Sigmoid colon (tissue), 7 donors: ENCODE results near the gene DEGS2. TPM values are rescaled to one million over a fixed set of nuclear protein-coding genes. Genes with fewer than 3 reads are reported as not detected.

Experiments
- DNase-seq: peaks from one replicate; pipeline ENCODE4 v3.0.0-alpha.2; 2019
- H3K27ac ChIP-seq, 4 donors: fragments of 200-600 bp; sonication (generic); one replicate each; pipeline ENCODE4 v1.5.1; 2016 to 2019; ENCODE audit warnings: mild to moderate bottlenecking in 1 of 4
- H3K27me3 ChIP-seq, 3 donors: fragments of 200-600 bp; sonication (generic); one replicate each; pipeline ENCODE4 v1.5.1; 2019; ENCODE audit warnings: mild to moderate bottlenecking in 1 of 3
- H3K36me3 ChIP-seq, 4 donors: fragments of 200-600 bp; sonication (generic); one replicate each; pipeline ENCODE4 v1.5.1; 2016 to 2019
- H3K4me1 ChIP-seq, 4 donors: fragments of 200-600 bp; sonication (generic); one replicate each; pipeline ENCODE4 v1.5.1; 2017 to 2019
- H3K4me3 ChIP-seq, 4 donors: fragments of 200-600 bp; sonication (generic); one replicate each; pipeline ENCODE4 v1.5.1; 2017 to 2019; ENCODE audit warnings: mild to moderate bottlenecking in 2 of 4, moderate library complexity in 1 of 4
- H3K9me3 ChIP-seq, 4 donors: fragments of 200-600 bp in 3 of 4; sonication (generic) in 3 of 4; one replicate each; pipeline versions ENCODE4 v1.5.1 to v1.6.1; 2013 to 2019
- CTCF ChIP-seq, 4 experiments: fragments of 450-650 bp in 3 of 4; fragments of 200-600 bp in 1 of 4; IDR thresholded peaks; one replicate each; pipeline ENCODE4 v1.5.1; 2016 to 2019; ENCODE audit warnings: antibody characterized with exemption in 4 of 4, mild to moderate bottlenecking in 3 of 4, moderate library complexity in 2 of 4
- EP300 ChIP-seq, 4 donors: sonication (generic); formaldehyde crosslinking; IDR thresholded peaks; one replicate each; pipeline ENCODE4 v1.6.1; 2017; ENCODE audit warnings: antibody characterized with exemption in 4 of 4
- POLR2A ChIP-seq, 2 donors: fragments of 450-650 bp; IDR thresholded peaks; one replicate each; pipeline ENCODE4 v1.6.1; 2016; ENCODE audit warnings: antibody characterized with exemption in 2 of 2, mild to moderate bottlenecking in 2 of 2, moderate library complexity in 2 of 2
- POLR2AphosphoS5 ChIP-seq, 4 donors: sonication (generic); formaldehyde crosslinking; IDR thresholded peaks; one replicate each; pipeline ENCODE4 v1.6.1; 2017; ENCODE audit warnings: antibody characterized with exemption in 4 of 4
- WGBS, 2 donors: extraction: QIAGEN DNeasy Blood & Tissue Kit; methylation state at CpG; one replicate each; pipeline ENCODE4 v1.1.7; 2013; 5-methylcytosine and 5-hydroxymethylcytosine counted together
- intact Hi-C: fragments of 100-400 bp; cut with DNase I; formaldehyde crosslinking; loops from one replicate; pipeline ENCODE4 v1.15.1; 2023
- polyA plus RNA-seq, 3 donors: library from polyadenylated mRNA; stranded (reverse); fragments of 200-250 nt; gene quantifications; one replicate each; pipeline ENCODE4 v1.2.3, GENCODE V29; 2013
- total RNA-seq, 4 donors: library from RNA; depleted of rRNA; stranded (reverse); fragments of >200 nt; gene quantifications; one replicate each; pipeline ENCODE4 v1.1.0, GENCODE V29; 2016
- donor health status: healthy with polysubstance abuse.
- donor health status: Bipolar disorder and iron deficiency.
- donor health status: healthy.

DEGS2 gene
- total and polyA plus RNA-seq, 7 donors, result under 0.01 to 11.9 (median 0.54) TPM

- H3K36me3 ChIP-seq, result no peaks in the 10 kb centered on the region
- H3K27ac ChIP-seq, result peak overlapping the region; percentile 87 to 92 (median 88)
- H3K9me3 ChIP-seq, result no peaks in the 10 kb centered on the region
- DNase-seq, result no peak
- no peaks in the 10 kb centered on the region for H3K27me3 ChIP-seq
- peak overlapping the region; percentile 18 to 59 (median 51) for H3K4me3 ChIP-seq
- intact Hi-C loops, result loop anchor here (2.0 to 5.0 kb wide), 2 partner anchors 43 to 86 kb away; no protein-coding TSS in a partner anchor
- no peak for TF ChIP-seq POLR2A (IDR thresholded peaks at IDR 0.05)
- no peak for TF ChIP-seq EP300 (IDR thresholded peaks at IDR 0.05)
- TF ChIP-seq POLR2AphosphoS5 (IDR thresholded peaks at IDR 0.05), result no peak
- TF ChIP-seq CTCF (IDR thresholded peaks at IDR 0.05), result no peak
- WGBS, 2 donors, result 56 to 65% methylated on average over 12 of the region's 12 CpGs
- H3K4me1 ChIP-seq, result peaks cover 0 to 17% (median 11%) of the 10 kb centered on the region in 4 donors
Observed at GRCh38 chr14:100193417-100194357, 34.2 kb upstream of the DEGS2 start.

DNA sequence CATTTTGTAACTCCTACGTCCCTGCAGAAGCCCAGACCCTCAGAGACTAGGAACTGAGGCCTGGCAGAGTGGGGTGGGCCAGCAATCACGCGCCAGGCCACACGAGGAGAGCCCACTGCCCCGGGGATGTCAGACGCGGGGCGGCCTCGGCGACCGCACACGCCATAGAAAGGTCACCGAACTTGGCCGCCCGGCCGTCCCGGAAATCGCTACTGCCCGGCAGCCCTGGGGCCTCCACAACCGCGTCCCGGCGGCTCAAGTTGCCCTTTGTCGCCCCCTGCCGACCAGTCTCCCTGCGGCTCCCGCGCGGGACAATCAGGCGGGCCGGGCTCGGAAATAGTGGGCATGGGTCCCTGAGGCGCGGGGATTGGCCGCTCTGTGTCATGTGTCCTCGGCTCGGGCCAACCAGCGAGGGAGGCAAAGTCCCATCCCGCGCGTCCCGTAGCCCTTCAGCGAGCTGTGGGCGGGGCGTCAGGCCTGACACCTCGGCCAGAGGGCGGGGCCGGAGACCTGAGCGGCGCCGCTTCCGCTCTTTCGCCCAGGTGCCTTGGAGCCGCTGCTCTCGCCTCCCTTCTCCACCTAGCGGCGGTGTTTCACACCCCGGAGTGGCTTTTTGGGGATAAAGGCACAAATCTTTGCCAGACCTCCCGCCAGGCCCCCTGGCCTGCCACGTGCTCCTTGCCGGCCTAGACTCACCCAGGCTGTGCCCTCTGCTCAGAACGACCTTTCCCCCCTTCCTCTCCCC lies 33.4 kb upstream of the DEGS2 start:
- H3K36me3 ChIP-seq, result no peaks in the 10 kb centered on the region
- 1% methylated on average over 62 of the region's 62 CpGs for whole genome bisulfite sequencing, 2 donors
- H3K9me3 ChIP-seq, result no peaks in the 10 kb centered on the region
- peak overlapping the region; percentile 87 to 92 (median 88) for H3K27ac ChIP-seq
- H3K27me3 ChIP-seq, result no peaks in the 10 kb centered on the region
- peak; percentile 99 for DNase-seq
- intact Hi-C loops, result loop anchor here (1.0 to 5.0 kb wide), 3 partner anchors 44 to 210 kb away; no protein-coding TSS in a partner anchor
- H3K4me3 ChIP-seq, result peak overlapping the region; percentile 18 to 59 (median 51)
- peaks cover 0 to 17% (median 11%) of the 10 kb centered on the region in 4 donors for H3K4me1 ChIP-seq
- TF ChIP-seq CTCF (IDR thresholded peaks at IDR 0.05), result peak; percentile 83 to 94 (median 86)
- peak; percentile 54 to 80 (median 74) for TF ChIP-seq POLR2AphosphoS5 (IDR thresholded peaks at IDR 0.05)
- no peak for TF ChIP-seq EP300 (IDR thresholded peaks at IDR 0.05)
- TF ChIP-seq POLR2A (IDR thresholded peaks at IDR 0.05), result peak; percentile 42 to 48

- no peaks in the 10 kb centered on the region for H3K27me3 ChIP-seq
- H3K4me1 ChIP-seq, result peaks cover 0 to 17% (median 11%) of the 10 kb centered on the region in 4 donors
- peak; percentile 70 for DNase-seq
- WGBS, 2 donors, result 61 to 64% methylated on average over 21 of the region's 21 CpGs
- H3K36me3 ChIP-seq, result no peaks in the 10 kb centered on the region
- TF ChIP-seq POLR2A (IDR thresholded peaks at IDR 0.05) (no peak), CTCF (IDR thresholded peaks at IDR 0.05) (no peak), EP300 (IDR thresholded peaks at IDR 0.05) (no peak), POLR2AphosphoS5 (IDR thresholded peaks at IDR 0.05) (no peak)
- peak overlapping the region; percentile 87 to 92 (median 88) for H3K27ac ChIP-seq
- H3K4me3 ChIP-seq, result peak overlapping the region; percentile 18 to 59 (median 51)
- intact Hi-C loops, result loop anchor here (1.0 to 5.0 kb wide), 3 partner anchors 45 to 209 kb away; no protein-coding TSS in a partner anchor
- H3K9me3 ChIP-seq, result no peaks in the 10 kb centered on the region
Observed at GRCh38 chr14:100192250-100192671, 32.8 kb upstream of the DEGS2 start.

GRCh38 chr14:100191584-100192249 lies 32.3 kb upstream of the DEGS2 start:
- H3K36me3 ChIP-seq, result no peaks in the 10 kb centered on the region
- H3K27ac ChIP-seq, result peak overlapping the region; percentile 87 to 92 (median 88)
- no peaks in the 10 kb centered on the region for H3K27me3 ChIP-seq
- 85% methylated on average over 14 of the region's 14 CpGs for WGBS, 2 donors
- no peak overlapping the region for H3K4me3 ChIP-seq
- no peak for DNase-seq
- H3K9me3 ChIP-seq, result no peaks in the 10 kb centered on the region
- intact Hi-C loops, result loop anchor here (1.0 to 5.0 kb wide), 3 partner anchors 45 to 208 kb away; no protein-coding TSS in a partner anchor
- peaks cover 0 to 17% (median 11%) of the 10 kb centered on the region in 4 donors for H3K4me1 ChIP-seq
- TF ChIP-seq EP300 (IDR thresholded peaks at IDR 0.05), result no peak
